Measurements from ENCODE around the gene PRSS53. TPM values are rescaled to one million over a fixed set of nuclear protein-coding genes. Genes with fewer than 3 reads are reported as not detected.
"Not testable (repeated sequence)": the region's sequence is repeated elsewhere in the genome, so short reads cannot be mapped to it uniquely, and the experiment has no call there.

Gene PRSS53
- polyA plus RNA-seq, 4 donors = 1.2 to 4.7 (median 1.7) TPM

- H3K36me3 ChIP-seq (ENCODE audit: control insufficient read depth in 3 of 3, insufficient read depth in 2 of 3, low read depth in 1 of 3, low read length in 3 of 3) = peaks cover 0 to 26% (median 5%) of the 10 kb centered on the region in 3 donors
- 91 to 92% (median 92%) methylated on average over 28 of the region's 28 CpGs for WGBS, 3 donors
- FAIRE-seq (no peak), DNase-seq (no peak)
- no peak overlapping the region for H3K27ac ChIP-seq (ENCODE audit: low read depth in 1 of 3, low read length in 2 of 3)
- no peak overlapping the region for H3K4me3 ChIP-seq (ENCODE audit: low read depth in 1 of 3, low read length in 3 of 3)
- no peaks in the 10 kb centered on the region for H3K9me3 ChIP-seq (ENCODE audit: control insufficient read depth in 2 of 2, insufficient read depth in 1 of 2, low read depth in 1 of 2, low read length in 1 of 2)
- no peaks in the 10 kb centered on the region for H3K27me3 ChIP-seq (ENCODE audit: control insufficient read depth in 3 of 3, insufficient read depth in 3 of 3, low read length in 3 of 3)
- H3K4me1 ChIP-seq (ENCODE audit: control insufficient read depth in 3 of 3, insufficient read depth in 2 of 3, low read depth in 1 of 3, low read length in 2 of 3) = peaks cover 0 to 4% (median 2%) of the 10 kb centered on the region in 3 donors
Measured at GRCh38 chr16:31106509-31107464, 18.0 kb upstream of the PRSS53 start.

GRCh38 chr16:31105677-31106213, 17.0 kb upstream of the PRSS53 start:
- FAIRE-seq = no peak
- peak; percentile 73 to 85 for DNase-seq
- Histone ChIP-seq H3K4me3 (ENCODE audit: low read depth in 1 of 3, low read length in 3 of 3) (no peak overlapping the region), H3K9me3 (ENCODE audit: control insufficient read depth in 2 of 2, insufficient read depth in 1 of 2, low read depth in 1 of 2, low read length in 1 of 2) (no peaks in the 10 kb centered on the region), H3K36me3 (ENCODE audit: control insufficient read depth in 3 of 3, insufficient read depth in 2 of 3, low read depth in 1 of 3, low read length in 3 of 3) (peaks cover 0 to 15% (median 5%) of the 10 kb centered on the region in 3 donors), H3K27ac (ENCODE audit: low read depth in 1 of 3, low read length in 2 of 3) (peak overlapping the region in 1 of 3 donors; percentile 76), H3K4me1 (ENCODE audit: control insufficient read depth in 3 of 3, insufficient read depth in 2 of 3, low read depth in 1 of 3, low read length in 2 of 3) (peaks cover 0 to 4% (median 2%) of the 10 kb centered on the region in 3 donors), H3K27me3 (ENCODE audit: control insufficient read depth in 3 of 3, insufficient read depth in 3 of 3, low read length in 3 of 3) (no peaks in the 10 kb centered on the region)
- 6 to 16% (median 9%) methylated on average over 30 to 33 of the region's 33 CpGs for WGBS, 3 donors

GRCh38 chr16:31100876-31101641, 12.3 kb upstream of the PRSS53 start:
- H3K4me1 ChIP-seq (ENCODE audit: control insufficient read depth in 3 of 3, insufficient read depth in 2 of 3, low read depth in 1 of 3, low read length in 2 of 3); H3K4me3 ChIP-seq (ENCODE audit: low read depth in 1 of 3, low read length in 3 of 3); H3K36me3 ChIP-seq (ENCODE audit: control insufficient read depth in 3 of 3, insufficient read depth in 2 of 3, low read depth in 1 of 3, low read length in 3 of 3); DNase-seq; FAIRE-seq; H3K9me3 ChIP-seq (ENCODE audit: control insufficient read depth in 2 of 2, insufficient read depth in 1 of 2, low read depth in 1 of 2, low read length in 1 of 2); H3K27ac ChIP-seq (ENCODE audit: low read depth in 1 of 3, low read length in 2 of 3); H3K27me3 ChIP-seq (ENCODE audit: control insufficient read depth in 3 of 3, insufficient read depth in 3 of 3, low read length in 3 of 3): not testable (repeated sequence)
- WGBS, 3 donors = 84 to 89% (median 85%) methylated on average over 12 to 13 of the region's 13 CpGs

- Histone ChIP-seq H3K4me3 (ENCODE audit: low read depth in 1 of 3, low read length in 3 of 3) (no peak overlapping the region), H3K27me3 (ENCODE audit: control insufficient read depth in 3 of 3, insufficient read depth in 3 of 3, low read length in 3 of 3) (no peaks in the 10 kb centered on the region), H3K27ac (ENCODE audit: low read depth in 1 of 3, low read length in 2 of 3) (no peak overlapping the region), H3K4me1 (ENCODE audit: control insufficient read depth in 3 of 3, insufficient read depth in 2 of 3, low read depth in 1 of 3, low read length in 2 of 3) (no peaks in the 10 kb centered on the region), H3K36me3 (ENCODE audit: control insufficient read depth in 3 of 3, insufficient read depth in 2 of 3, low read depth in 1 of 3, low read length in 3 of 3) (no peaks in the 10 kb centered on the region), H3K9me3 (ENCODE audit: control insufficient read depth in 2 of 2, insufficient read depth in 1 of 2, low read depth in 1 of 2, low read length in 1 of 2) (peaks cover 0 to 4% of the 10 kb centered on the region in 2 donors)
- WGBS, 3 donors = 59 to 67% (median 63%) methylated on average over 4 of the region's 4 CpGs
- FAIRE-seq = no peak
- no peak for DNase-seq
Measured at GRCh38 chr16:31099860-31100638, 11.3 kb upstream of the PRSS53 start.

GRCh38 chr16:31094424-31095120, 5.8 kb upstream of the PRSS53 start, which contains the start of gene VKORC1:
Gene VKORC1 (minus strand): TSS chr16:31094797. CDS start chr16:31094729, 68 bp downstream.
- DNase-seq (peak; percentile 96 to 99), FAIRE-seq (no peak)
- no peaks in the 10 kb centered on the region for H3K27me3 ChIP-seq (ENCODE audit: control insufficient read depth in 3 of 3, insufficient read depth in 3 of 3, low read length in 3 of 3)
- H3K27ac ChIP-seq (ENCODE audit: low read depth in 1 of 3, low read length in 2 of 3) = peak within 1 kb of the TSS; percentile 75 to 93 (median 88)
- peaks cover 0 to 21% (median 2%) of the 10 kb centered on the region in 3 donors for H3K36me3 ChIP-seq (ENCODE audit: control insufficient read depth in 3 of 3, insufficient read depth in 2 of 3, low read depth in 1 of 3, low read length in 3 of 3)
- H3K4me3 ChIP-seq (ENCODE audit: low read depth in 1 of 3, low read length in 3 of 3) = peak within 1 kb of the TSS; percentile 48 to 82 (median 76)
- H3K4me1 ChIP-seq (ENCODE audit: control insufficient read depth in 3 of 3, insufficient read depth in 2 of 3, low read depth in 1 of 3, low read length in 2 of 3) = peaks cover 0 to 6% (median 5%) of the 10 kb centered on the region in 3 donors
- 0% methylated on average over 66 to 69 of the region's 69 CpGs for WGBS, 3 donors
- no peaks in the 10 kb centered on the region for H3K9me3 ChIP-seq (ENCODE audit: control insufficient read depth in 2 of 2, insufficient read depth in 1 of 2, low read depth in 1 of 2, low read length in 1 of 2)

- no peak for DNase-seq
- Histone ChIP-seq H3K9me3 (ENCODE audit: control insufficient read depth in 2 of 2, insufficient read depth in 1 of 2, low read depth in 1 of 2, low read length in 1 of 2) (no peaks in the 10 kb centered on the region), H3K4me3 (ENCODE audit: low read depth in 1 of 3, low read length in 3 of 3) (peak overlapping the region; percentile 48 to 82 (median 76)), H3K36me3 (ENCODE audit: control insufficient read depth in 3 of 3, insufficient read depth in 2 of 3, low read depth in 1 of 3, low read length in 3 of 3) (peaks cover 0 to 24% (median 2%) of the 10 kb centered on the region in 3 donors), H3K27me3 (ENCODE audit: control insufficient read depth in 3 of 3, insufficient read depth in 3 of 3, low read length in 3 of 3) (no peaks in the 10 kb centered on the region), H3K4me1 (ENCODE audit: control insufficient read depth in 3 of 3, insufficient read depth in 2 of 3, low read depth in 1 of 3, low read length in 2 of 3) (peaks cover 0 to 6% (median 5%) of the 10 kb centered on the region in 3 donors), H3K27ac (ENCODE audit: low read depth in 1 of 3, low read length in 2 of 3) (peak overlapping the region; percentile 75 to 93 (median 88))
- no peak for FAIRE-seq
- WGBS, 3 donors = 0 to 1% (median 1%) methylated on average over 20 of the region's 20 CpGs
Measured at GRCh38 chr16:31094088-31094423, 5.3 kb upstream of the PRSS53 start.

- no peaks in the 10 kb centered on the region for H3K9me3 ChIP-seq (ENCODE audit: control insufficient read depth in 2 of 2, insufficient read depth in 1 of 2, low read depth in 1 of 2, low read length in 1 of 2)
- H3K4me3 ChIP-seq (ENCODE audit: low read depth in 1 of 3, low read length in 3 of 3) = peak overlapping the region in 2 of 3 donors; percentile 2 to 82
- peaks cover 0 to 6% (median 5%) of the 10 kb centered on the region in 3 donors for H3K4me1 ChIP-seq (ENCODE audit: control insufficient read depth in 3 of 3, insufficient read depth in 2 of 3, low read depth in 1 of 3, low read length in 2 of 3)
- H3K36me3 ChIP-seq (ENCODE audit: control insufficient read depth in 3 of 3, insufficient read depth in 2 of 3, low read depth in 1 of 3, low read length in 3 of 3) = peaks cover 0 to 31% (median 2%) of the 10 kb centered on the region in 3 donors
- DNase-seq = peak; percentile 40 to 64
- H3K27me3 ChIP-seq (ENCODE audit: control insufficient read depth in 3 of 3, insufficient read depth in 3 of 3, low read length in 3 of 3) = no peaks in the 10 kb centered on the region
- H3K27ac ChIP-seq (ENCODE audit: low read depth in 1 of 3, low read length in 2 of 3) = no peak overlapping the region
- WGBS, 3 donors = 14 to 37% (median 37%) methylated on average over 16 to 17 of the region's 17 CpGs
- FAIRE-seq = no peak
Measured at GRCh38 chr16:31093132-31093703, 4.5 kb upstream of the PRSS53 start.
